ENCODE data around the gene BRAF. TPM values are rescaled to one million over a fixed set of nuclear protein-coding genes. Genes with fewer than 3 reads are reported as not detected.

Gene BRAF
- total and polyA plus RNA-seq, 2 of the 8 experiments (the other 6 are each of a cell fraction or from before 2014, with no cell fraction given), result 11.4 to 32.6 TPM

DNA sequence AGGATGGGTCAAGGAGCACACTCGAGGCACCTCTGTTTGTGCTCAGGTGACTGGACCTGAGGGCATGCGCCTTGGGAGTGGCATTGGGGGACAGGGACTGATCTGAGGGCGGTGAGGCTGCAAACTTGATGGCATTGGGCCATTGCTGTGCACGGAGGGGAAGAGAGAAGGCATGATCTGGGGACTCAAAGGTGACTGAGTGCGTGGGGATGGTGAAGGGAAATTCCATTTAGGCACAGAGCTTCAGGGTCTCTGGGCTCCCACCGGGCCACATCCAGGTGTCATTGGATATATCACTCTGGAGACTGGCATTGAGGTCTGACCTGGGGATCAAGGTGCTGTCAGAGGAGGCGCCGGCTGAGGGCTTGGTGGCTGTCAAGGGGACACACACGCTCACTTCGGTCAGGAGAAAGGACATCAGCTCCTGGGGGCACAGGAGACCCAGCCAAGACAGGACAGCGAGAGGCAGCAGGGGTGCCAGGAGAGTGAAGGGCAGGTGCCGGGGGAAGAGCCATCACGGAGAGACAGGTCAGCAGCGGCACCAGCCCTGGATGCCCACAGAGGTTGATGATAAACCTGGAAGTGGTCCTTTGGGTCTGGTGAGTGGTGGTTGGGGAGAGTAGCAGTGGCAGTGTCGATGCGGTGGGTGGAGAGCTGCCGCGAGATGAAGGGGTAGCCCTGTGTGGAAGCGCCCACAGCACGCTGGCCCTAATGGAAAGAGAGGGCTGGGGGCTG, 246.5 kb downstream of the BRAF start (continued):
- no peak for TF ChIP-seq CHD7 (IDR thresholded peaks at IDR 0.05; ENCODE audit: insufficient replicate concordance, low read length)
- TF ChIP-seq CBX8 (IDR thresholded peaks at IDR 0.05; ENCODE audit: borderline replicate concordance, low read depth, low read length), result no peak
- TF ChIP-seq SP2 (IDR thresholded peaks at IDR 0.05; ENCODE audit: low read length), result no peak
- no peak for TF ChIP-seq TEAD4 (IDR thresholded peaks at IDR 0.05; ENCODE audit: low read depth, low read length)
- no peak for TF ChIP-seq E2F6 (IDR thresholded peaks at IDR 0.05)
- TF ChIP-seq ASH2L (IDR thresholded peaks at IDR 0.05; ENCODE audit: low read length), result no peak
- TF ChIP-seq TCF12 (IDR thresholded peaks at IDR 0.05; ENCODE audit: low read depth, low read length), result no peak
- no peak for TF ChIP-seq EGR1 (IDR thresholded peaks at IDR 0.05; ENCODE audit: borderline replicate concordance, low read depth, low read length)
- no peak for TF ChIP-seq CHD2 (IDR thresholded peaks at IDR 0.05; ENCODE audit: low read length)
- TF ChIP-seq JUND (IDR thresholded peaks at IDR 0.05; ENCODE audit: low read length), result no peak
